HK-2 (cell line): ENCODE measurements around the gene PCDHGB3.
"Not testable (repeated sequence)": the region's sequence is repeated elsewhere in the genome, so short reads cannot be mapped to it uniquely, and the experiment has no call there.

Experiments used
- DNase-seq: peaks from one replicate; pipeline ENCODE4 v3.0.0-alpha.2; 2018; ENCODE audit not compliant: unreplicated experiment

The PCDHGB3 gene

DNA sequence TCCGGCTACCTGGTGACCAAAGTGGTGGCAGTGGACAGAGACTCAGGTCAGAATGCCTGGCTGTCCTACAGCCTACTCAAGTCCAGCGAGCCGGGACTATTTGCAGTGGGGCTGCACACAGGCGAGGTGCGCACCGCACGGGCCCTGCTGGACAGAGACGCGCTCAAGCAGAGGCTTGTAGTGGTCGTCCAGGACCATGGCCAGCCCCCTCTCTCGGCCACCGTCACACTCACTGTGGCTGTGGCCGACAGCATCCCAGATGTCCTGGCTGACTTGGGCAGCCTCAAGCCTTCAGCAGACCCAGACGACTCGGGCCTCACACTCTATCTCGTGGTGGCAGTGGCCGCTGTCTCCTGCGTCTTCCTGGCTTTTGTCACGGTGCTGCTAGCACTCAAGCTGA is 13.1 kb upstream of the PCDHGB3 start:
- DNase-seq = no peak

DNA sequence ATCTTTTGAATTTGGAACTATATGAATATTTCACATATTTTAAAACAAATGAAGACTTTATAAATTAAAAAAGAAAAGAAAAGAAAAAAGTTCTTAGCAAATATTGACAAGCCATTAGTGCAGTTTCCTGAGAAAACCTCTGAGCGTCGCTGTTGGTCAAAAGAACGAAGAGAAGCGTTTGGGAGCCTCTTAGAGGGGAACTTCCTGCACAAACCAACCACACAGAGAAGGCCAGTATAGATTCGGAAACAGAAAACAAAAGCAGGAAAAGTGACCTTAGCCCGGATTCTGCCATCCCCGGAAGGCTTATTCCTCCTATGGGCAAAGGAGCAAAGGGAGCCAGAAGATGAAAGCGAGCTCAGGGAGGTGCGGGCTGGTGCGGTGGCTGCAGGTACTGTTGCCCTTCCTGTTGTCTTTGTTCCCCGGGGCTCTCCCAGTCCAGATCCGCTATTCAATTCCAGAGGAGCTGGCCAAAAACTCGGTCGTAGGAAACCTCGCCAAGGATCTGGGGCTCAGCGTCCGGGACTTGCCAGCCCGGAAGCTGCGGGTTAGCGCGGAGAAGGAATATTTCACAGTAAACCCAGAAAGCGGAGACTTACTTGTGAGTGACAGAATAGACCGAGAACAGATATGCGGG is 10.1 kb upstream of the PCDHGB3 start, which contains the start of gene PCDHGB2:
Gene PCDHGB2 (plus strand): TSS at position 205 of the 637 bp plus-strand sequence. CDS start 142 bp downstream, at position 347.
- no peak for DNase-seq

DNA sequence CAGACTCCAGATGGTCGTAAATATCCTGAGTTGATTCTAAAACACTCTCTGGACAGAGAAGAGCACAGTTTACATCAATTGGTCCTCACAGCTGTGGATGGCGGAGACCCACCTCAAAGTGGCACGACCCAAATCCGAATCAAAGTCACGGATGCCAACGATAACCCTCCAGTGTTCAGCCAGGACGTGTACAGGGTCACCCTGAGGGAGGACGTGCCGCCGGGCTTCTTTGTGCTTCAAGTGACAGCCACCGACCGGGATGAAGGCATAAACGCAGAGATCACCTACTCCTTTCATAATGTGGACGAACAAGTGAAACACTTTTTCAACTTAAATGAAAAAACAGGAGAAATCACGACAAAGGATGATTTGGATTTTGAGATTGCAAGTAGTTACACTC is 9.4 kb upstream of the PCDHGB3 start:
- DNase-seq = no peak

DNA sequence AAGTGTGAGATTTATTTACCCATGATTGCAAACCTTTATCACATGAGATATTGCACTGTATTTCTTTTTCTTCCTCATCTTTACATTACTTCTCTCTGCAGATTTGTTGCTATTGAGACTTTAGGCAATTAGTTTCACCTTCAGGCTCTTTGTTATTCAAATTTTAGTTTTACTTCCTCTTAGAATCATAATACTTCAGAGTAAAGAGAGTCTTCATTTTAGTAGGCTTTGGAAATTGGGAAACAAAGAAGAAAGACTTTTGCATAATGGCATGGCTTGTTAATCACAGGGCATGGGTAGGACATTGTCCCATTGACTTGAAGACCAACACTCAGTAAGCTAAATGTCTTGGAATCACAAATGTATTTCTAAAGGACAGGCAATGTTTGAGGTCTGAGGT is 7.3 kb upstream of the PCDHGB3 start:
- no peak for DNase-seq

- no peak for DNase-seq
These were observed 5.9 kb upstream of the PCDHGB3 start, which contains the start of gene PCDHGA5 for GRCh38 chr5:141363952-141364660. TSS of gene PCDHGA5 (plus strand) at chr5:141364162. CDS start at chr5:141364331, 169 bp downstream.

DNA sequence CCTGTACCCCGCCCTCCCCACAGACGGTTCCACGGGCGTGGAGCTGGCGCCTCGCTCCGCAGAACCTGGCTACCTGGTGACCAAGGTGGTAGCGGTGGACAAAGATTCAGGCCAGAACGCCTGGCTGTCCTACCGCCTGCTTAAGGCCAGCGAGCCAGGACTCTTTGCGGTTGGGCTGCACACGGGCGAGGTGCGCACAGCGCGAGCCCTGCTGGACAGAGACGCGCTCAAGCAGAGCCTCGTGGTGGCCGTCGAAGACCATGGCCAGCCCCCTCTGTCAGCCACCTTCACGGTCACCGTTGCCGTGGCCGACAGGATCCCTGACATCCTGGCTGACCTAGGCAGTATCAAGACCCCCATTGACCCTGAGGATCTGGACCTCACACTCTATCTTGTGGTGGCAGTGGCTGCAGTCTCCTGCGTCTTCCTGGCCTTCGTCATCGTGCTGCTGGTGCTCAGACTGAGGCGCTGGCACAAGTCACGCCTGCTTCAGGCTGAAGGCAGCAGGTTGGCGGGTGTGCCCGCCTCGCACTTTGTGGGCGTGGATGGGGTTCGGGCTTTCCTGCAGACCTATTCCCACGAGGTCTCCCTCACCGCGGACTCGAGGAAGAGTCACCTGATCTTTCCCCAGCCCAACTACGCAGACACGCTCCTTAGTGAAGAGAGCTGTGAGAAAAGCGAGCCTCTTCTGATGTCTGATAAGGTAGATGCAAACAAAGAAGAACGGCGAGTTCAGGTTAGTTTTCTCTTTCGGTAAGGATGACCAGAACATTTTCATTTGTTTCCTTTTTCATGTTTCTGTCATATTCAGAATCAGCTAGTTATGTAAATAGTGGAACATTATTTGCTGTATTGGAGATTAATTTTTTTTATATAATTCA is 3.8 kb upstream of the PCDHGB3 start:
- no peak for DNase-seq

DNA sequence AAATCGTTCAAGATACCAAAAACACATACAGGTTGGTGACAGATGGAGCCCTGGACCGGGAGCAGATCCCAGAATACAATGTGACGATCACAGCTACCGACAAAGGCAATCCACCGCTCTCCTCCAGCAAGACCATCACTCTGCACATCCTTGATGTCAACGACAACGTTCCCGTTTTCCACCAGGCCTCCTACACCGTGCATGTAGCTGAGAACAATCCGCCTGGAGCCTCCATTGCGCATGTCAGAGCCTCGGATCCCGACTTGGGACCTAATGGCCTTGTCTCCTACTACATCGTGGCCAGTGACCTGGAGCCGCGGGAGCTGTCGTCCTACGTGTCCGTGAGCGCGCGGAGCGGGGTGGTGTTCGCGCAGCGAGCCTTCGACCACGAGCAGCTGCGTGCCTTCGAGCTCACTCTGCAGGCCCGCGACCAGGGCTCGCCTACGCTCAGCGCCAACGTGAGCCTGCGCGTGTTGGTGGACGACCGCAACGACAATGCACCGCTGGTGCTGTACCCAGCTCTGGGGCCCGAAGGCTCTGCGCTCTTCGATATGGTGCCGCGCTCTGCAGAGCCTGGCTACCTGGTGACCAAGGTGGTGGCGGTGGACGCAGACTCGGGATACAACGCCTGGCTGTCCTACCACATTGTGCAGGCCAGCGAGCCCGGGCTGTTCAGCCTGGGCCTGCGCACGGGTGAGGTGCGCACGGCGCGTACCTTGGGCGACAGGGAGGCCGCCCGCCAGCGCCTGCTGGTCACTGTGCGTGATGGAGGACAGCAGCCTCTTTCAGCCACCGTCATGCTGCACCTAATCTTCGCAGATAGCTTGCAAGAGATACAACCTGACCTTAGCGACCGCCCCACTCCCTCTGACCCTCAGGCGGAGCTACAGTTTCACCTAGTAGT is 1.8 kb downstream of the PCDHGB3 start:
- no peak for DNase-seq

DNA sequence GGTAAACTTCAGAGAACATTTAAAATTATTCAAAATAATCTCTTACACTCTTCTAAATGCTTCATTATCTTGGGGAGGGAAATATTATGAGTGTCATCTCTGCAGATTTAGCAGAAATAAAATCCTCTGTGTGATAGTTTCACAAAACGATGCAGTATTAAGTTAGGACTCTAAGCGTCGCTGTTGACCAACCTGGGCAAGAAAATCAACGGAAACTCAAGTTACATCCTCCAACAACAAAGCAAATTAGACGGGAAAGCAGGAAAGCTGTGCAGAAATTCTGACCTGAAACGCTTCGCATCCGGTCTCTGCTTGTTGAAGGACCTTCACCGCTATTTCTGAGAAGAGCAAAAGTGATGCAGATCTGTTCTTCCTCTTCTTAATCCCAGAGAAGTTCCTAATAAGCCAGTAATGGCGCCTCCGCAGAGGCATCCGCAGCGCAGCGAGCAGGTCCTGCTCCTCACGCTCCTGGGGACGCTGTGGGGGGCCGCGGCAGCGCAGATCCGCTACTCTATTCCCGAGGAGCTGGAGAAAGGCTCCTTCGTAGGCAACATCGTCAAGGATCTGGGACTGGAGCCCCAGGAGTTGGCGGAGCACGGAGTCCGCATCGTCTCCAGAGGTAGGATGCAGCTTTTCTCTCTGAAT is 3.8 kb downstream of the PCDHGB3 start, which contains the start of gene PCDHGA6:
Gene PCDHGA6 (plus strand): TSS at position 219 of the 645 bp plus-strand sequence. CDS start 193 bp downstream, at position 412.
- DNase-seq = no peak

- no peak for DNase-seq
These were observed 4.6 kb downstream of the PCDHGB3 start for GRCh38 chr5:141374627-141375026.

DNA sequence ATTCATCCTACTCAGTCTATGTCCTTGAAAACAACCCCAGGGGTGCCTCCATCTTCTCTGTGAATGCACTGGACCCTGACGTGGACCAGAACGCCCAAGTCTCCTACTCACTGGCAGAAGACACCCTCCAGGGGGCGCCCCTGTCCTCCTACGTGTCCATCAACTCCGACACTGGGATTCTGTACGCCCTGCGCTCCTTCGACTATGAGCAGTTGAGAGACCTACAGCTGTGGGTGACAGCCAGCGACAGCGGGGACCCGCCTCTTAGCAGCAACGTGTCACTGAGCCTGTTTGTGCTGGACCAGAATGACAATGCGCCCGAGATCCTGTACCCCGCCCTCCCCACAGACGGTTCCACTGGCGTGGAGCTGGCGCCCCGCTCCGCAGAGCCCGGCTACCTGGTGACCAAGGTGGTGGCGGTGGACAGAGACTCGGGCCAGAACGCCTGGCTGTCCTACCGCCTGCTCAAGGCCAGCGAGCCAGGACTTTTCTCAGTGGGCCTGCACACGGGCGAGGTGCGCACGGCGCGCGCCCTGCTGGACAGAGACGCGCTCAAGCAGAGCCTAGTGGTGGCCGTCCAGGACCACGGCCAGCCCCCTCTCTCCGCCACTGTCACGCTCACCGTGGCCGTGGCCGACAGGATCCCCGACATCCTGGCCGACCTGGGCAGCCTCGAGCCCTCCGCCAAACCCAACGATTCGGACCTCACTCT is 5.6 kb downstream of the PCDHGB3 start:
- DNase-seq = not testable (repeated sequence)

DNA sequence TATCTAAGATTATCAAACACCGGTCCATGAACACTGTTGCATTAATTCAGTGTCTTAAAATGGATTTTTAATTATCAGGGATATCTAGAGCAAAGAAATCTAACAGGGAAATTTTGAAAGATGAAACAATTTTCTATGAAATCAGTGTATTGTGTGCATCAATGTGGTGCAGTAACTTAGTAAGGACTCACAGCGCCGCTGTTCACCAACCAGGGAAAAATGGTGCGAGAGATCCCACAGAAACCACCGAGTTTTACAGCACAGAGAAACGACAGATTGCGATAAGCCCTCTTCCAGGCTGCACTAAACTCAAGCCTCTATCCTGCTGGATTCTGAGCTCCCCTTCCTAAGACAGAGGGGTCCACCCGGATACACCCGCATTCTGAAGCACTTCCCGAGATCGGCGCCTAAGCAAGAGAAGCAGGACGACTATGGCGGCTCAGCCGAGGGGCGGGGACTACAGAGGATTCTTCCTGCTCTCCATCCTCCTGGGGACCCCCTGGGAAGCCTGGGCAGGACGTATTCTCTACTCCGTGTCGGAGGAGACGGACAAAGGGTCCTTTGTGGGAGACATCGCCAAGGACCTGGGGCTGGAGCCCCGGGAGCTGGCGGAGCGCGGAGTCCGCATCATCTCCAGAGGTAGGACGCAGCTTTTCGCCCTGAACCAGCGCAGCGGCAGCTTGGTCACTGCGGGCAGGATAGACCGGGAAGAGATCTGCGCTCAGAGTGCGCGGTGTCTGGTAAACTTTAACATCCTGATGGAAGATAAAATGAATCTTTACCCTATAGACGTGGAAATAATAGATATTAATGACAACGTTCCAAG is 12.6 kb downstream of the PCDHGB3 start, which contains the start of gene PCDHGA7:
Gene PCDHGA7 (plus strand): TSS at position 274 of the 826 bp plus-strand sequence. CDS start 158 bp downstream, at position 432.
- peak; percentile 28 for DNase-seq

DNA sequence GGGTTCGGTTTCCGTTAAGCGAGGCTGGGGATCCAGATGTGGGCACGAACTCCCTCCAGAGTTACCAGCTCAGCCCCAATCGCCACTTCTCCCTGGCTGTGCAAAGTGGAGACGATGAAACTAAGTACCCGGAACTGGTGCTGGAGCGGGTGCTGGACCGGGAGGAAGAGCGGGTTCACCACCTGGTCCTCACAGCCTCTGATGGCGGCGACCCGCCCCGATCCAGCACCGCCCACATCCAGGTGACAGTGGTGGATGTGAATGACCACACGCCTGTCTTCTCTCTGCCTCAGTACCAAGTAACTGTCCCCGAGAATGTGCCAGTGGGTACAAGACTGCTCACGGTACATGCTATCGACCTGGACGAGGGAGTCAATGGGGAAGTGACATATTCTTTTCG is 13.3 kb downstream of the PCDHGB3 start:
- DNase-seq = no peak

GRCh38 chr5:141384471-141385267 is 14.6 kb downstream of the PCDHGB3 start:
- no peak for DNase-seq

DNA sequence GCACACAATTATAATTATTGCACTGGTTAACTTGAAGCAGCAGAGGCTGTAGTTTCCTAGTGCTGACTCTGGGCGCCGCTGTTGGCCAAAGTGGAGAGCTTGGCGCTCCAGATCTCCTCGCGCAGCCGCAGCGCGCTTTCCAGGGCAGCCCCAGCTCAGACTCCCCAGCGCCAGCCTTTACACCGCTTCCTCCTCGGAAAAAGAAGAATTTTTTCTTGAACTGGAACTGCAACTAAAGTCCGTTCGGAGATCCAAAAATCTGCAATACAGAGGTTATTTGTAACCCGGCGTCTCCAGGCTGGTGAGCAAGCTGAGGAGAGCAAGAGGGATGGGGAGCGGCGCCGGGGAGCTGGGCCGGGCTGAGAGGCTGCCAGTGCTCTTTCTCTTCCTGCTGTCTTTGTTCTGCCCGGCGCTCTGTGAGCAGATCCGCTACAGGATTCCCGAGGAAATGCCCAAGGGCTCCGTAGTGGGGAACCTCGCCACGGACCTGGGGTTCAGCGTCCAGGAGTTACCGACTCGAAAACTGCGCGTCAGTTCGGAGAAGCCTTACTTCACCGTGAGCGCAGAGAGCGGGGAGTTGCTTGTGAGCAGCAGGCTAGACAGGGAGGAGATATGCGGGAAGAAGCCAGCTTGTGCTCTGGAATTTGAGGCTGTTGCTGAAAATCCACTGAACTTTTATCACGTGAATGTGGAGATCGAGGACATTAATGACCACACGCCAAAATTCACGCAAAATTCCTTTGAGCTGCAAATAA is 17.7 kb downstream of the PCDHGB3 start, which contains the start of gene PCDHGB4:
Gene PCDHGB4 (plus strand): TSS at position 142 of the 755 bp plus-strand sequence. CDS start 187 bp downstream, at position 329.
- not testable (repeated sequence) for DNase-seq

- no peak for DNase-seq
These were observed 18.6 kb downstream of the PCDHGB3 start for GRCh38 chr5:141388661-141389060.

DNA sequence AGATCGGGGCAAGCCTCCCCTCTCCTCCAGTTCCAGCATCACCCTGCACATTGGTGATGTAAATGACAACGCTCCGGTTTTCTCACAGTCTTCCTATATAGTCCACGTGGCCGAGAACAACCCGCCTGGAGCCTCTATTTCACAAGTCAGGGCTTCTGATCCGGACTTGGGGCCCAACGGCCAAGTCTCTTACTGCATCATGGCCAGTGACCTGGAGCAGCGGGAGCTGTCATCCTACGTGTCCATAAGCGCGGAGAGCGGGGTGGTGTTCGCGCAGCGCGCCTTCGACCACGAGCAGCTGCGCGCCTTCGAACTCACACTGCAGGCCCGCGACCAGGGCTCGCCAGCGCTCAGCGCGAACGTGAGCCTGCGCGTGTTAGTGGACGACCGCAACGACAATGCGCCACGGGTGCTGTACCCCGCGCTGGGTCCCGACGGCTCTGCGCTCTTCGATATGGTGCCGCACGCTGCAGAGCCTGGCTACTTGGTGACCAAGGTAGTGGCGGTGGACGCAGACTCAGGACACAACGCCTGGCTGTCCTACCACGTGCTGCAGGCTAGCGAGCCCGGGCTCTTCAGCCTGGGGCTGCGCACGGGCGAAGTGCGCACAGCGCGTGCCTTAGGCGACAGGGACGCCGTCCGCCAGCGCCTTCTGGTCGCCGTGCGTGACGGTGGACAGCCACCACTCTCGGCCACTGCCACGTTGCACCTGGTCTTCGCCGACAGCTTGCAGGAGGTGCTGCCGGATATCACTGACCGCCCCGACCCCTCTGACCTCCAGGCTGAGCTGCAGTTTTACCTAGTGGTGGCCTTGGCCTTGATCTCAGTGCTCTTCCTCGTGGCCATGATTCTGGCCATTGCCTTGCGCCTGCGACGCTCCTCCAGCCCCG is 19.4 kb downstream of the PCDHGB3 start:
- no peak for DNase-seq
